Measurements from ENCODE around the gene CHPT1.
"Not testable (repeated sequence)": the region's sequence is repeated elsewhere in the genome, so short reads cannot be mapped to it uniquely, and the experiment has no call there.

Gene CHPT1

DNA sequence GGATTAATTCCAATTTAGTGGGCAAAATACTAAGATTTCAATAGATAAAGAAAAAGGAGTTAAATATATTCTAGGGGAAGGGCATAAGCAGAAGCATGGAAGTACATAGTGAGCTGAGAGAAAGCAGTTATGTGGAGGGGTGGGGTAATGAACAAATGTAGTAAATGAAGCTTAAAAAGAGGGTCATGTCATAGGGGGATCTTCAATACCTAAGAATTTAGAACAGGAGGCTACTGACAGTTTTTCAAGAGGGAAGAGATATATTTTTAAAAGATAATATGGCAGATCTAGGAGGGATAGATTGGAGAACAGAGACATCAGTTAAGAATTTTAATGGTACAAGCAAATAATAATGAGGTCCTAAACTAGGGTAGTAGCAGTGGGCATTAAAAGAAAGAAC is 32.4 kb downstream of the CHPT1 start:
- no peak for DNase-seq

DNA sequence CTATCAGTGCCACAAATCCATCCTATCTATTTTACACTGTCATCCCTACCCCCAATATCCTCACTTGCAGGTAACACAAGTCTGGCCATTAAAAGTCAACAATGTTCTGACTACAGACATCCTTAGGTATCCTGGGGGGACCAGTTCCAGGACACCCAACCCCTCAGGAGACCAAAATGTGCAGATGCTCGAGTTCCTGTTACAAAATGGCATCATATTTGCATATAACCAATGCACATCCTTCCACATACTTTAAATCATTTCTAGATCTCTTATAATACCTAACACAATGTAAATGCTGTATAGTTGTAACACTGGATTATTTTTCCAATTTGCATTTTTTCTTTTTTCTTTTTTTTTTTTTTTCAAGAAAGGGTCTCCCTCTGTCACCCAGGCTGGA is 34.9 kb downstream of the CHPT1 start:
- DNase-seq = no peak

DNA sequence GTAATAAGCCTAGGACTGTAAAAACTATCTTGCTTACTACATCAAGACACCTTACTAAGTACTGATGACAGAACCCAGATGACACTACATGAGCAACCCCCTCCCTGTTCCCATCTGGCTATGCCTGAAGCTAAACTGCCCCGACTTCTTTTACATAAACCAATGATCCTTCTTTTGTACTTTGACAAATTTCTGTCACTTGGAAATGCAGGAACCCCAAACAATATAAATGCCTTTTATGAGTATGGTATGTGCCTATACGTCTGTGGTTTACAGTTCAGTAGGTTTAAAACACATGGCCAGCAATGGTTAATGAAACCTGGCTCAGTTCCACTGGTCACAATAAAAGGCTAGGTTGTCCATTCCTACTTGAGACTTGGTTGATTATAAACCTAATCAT is 35.7 kb downstream of the CHPT1 start:
- DNase-seq = no peak

DNA sequence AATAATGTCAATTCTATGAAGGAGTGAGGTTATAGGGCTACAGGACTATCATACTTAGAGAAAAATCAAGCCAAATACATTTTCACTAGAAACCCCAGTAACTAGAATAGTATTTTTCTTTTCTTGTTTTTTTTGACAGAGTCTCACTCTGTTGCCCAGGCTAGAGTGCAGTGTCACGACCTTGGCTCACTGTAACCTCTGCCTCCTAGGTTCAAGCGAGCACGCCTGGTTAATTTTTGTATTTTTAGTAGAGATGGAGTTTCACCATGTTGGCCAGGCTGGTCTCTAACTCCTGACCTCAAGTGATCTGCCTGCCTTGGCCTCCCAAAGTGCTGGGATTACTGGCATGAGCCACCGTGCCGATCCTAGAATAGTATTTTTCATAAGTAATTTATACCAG is 37.0 kb downstream of the CHPT1 start:
- not testable (repeated sequence) for DNase-seq

DNA sequence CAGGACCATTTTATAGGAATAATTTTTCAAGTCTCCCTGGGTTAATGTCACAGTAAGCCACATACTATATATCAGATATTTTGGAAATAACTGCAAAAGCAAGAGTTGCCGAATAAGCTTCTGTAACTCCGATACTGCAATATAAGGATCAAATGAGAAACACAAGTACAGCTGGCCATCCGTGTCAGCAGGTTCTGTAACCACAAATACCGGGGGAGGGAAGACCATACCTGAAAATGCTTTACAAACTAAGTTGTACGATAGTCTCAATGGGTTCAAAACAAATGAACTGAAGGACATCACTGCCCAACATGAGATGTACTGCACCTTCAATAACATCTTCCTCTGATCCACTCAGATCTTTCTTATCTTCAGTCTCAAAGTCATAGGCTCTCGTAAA is 40.0 kb downstream of the CHPT1 start:
- no peak for DNase-seq

DNA sequence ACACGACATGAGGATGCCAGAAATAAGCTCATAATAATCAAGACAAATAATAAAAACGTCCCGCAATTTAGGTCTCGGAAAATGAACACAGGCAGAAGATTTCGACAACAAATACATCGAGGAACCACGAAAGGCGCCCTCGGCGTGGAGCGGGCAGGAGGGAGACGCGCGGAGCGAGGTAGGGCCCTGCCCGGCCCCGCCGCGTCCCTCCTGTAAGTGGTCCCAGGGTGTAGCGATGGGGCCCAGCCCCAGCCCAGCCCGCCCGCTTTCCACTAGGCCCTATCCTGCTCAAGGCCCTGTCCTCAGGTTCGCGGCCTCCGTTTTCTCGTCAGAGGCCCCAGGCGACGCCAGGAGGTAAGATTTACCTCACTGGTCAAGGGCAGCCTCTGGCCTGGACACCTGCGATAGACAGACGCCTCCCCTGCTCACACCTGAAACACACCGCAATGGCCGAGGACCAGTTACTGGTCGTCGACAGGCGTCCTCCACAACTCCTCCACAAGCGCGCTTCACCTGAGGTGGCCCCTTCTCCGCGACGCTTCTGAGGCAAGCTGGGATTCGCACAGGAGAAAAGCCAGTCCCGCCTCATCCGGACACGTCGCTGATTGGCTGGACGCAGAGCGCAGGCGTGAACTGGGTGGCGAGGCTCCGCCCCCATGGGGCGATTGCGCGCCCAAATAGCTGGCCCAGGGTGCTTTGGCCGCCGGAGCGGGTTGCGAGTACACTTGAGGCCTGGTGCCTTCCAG is 41.7 kb downstream of the CHPT1 start, which contains the start of gene SYCP3:
Gene SYCP3, minus strand, starts transcription at position 543 of the 746 bp plus-strand sequence. CDS start 1,527 bp downstream, outside the sequence.
- no peak for DNase-seq

DNA sequence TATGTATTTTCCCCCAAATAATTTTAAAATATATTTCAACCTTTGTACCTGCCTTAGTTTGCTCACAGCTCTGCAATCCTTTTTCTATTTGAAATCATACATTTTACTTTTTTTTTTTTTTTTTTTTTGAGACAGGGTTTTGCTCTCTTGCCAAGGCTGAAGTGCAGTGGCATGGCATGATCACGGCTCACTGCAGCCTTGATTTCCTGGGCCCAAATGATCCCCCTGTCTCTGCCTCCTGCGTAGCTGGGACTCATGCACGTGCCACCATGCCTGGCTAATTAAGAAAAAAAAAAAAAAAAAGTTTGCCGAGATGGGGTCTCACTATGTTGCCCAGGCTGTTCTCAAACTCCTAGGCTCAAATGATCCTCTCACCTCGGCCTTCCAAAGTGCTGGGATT is 43.1 kb downstream of the CHPT1 start:
- no peak for DNase-seq

DNA sequence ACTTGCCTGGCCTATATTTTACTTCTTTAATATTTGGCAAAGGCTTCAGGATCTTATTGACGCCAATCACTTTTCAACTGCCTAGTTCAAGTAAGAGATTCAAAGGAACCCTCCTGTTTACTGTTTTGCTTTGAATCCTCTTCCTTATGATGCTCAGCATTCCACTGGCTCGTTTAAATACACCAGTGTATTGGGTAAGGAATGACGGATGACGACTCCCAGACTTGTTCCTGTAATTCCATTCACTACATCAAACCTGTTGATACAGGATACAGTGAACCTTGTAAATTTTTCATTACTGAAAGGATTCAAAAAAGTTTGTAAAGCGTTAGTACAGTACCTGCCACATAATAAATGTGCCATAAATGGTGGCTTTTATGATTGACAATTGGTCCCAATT is 43.5 kb downstream of the CHPT1 start:
- no peak for DNase-seq

DNA sequence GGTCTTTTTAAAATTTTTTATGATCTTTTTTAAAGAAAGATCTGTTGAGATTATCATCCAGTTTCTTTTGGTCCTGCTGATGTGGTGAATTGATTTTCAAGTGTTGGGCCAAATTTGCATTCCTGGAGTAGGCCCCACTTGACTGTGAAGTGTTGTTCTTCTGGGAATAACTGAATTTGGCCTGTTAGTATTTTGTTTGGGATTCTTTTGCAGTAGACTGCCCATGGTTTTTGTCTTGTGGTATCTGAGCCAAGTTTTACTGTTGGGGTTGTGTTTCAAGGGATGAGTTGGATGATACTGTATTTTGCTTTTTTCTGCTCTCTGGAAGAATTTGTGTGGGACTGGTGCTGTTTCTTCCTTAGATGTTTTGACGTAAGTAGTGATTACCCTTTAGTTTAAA is 45.8 kb downstream of the CHPT1 start:
- DNase-seq = no peak

DNA sequence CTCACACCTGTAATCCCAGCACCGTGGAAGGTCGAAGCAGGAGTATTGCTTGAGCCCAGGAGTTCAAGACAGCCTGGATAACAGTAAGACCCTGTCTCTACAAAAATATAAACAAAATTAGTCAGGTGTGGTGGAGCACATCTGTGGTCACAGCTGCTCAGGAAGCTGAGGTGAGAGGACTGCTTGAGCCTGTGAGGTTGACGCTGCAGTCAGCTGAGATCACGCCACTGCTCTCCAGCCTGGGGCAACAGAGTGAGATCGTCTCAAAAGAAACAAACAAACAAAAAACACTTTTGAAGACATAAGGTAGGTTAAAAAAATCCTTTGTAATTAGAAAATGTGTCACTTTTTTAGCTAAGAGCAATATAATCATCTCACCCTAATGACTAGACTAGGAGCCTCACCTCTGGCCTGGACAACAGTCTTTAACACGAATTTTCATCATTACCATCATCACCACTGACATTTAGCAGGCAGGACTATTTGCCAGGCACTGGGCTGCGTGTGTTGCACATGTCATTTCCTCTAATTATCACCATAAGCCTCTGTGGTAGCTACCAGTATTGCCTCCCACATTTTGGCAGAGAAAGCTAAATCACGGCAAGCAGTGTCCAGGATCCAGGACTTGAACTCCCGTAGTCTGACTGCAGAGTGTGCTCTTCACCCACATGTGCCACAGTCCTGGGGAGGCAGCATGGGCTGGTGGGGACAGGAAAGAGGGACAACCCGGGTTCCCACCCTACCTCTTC is 46.5 kb downstream of the CHPT1 start:
- DNase-seq = no peak

DNA sequence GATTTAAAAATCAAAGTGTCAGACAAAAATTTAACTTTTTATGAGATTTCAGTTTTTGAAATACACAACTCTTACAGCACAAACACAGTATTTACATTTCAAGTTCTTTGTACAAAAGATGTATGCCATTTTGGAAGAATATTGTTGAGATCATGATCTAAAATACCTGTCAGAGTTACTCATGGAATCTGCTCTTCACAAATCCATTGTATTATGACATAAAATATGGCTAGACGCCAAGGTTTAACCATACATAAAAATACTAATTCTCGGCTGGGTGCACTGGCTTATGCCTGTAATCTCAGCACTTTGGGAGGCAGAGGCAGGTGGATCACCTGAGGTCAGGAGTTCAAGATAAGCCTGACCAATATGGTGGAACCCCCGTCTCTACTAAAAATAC is 48.0 kb downstream of the CHPT1 start:
- DNase-seq = no peak

DNA sequence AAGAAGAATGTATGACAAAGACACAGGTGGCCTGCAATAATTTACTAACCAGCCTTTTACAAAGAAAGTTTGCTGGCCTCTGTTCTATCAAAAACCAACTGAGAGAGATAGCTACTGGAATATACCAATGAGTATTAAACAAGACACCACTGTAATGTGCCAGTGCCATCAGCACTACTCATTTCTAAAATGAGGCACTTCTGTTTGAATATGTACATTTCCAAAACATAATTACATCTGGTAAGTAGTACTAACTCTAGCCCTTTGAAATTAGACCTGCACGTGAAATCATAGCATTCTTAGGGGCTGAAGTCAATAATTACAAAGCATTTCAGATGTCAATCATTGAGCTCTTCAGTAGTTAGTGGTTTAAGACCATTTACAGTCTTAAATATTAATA is 48.8 kb downstream of the CHPT1 start:
- DNase-seq = no peak

DNA sequence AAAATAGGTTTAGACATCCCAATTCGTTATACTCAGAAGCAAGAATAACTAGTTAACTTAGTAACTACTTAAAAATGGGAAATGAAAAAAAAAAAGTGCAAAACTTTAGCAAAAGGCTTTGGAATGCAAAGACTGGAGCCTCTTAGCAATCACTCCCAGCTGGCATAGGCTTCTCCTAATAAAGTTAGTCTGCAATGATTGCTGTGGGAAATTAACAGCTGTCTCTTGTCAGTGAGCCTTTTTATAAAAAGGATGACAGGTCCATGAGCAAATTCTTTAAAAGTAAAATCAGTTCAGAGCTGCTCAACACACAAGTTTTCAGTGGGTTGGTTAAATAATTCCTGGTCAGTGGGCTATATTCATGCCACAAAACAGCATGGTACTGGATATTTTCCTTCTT is 49.2 kb downstream of the CHPT1 start:
- no peak for DNase-seq

DNA sequence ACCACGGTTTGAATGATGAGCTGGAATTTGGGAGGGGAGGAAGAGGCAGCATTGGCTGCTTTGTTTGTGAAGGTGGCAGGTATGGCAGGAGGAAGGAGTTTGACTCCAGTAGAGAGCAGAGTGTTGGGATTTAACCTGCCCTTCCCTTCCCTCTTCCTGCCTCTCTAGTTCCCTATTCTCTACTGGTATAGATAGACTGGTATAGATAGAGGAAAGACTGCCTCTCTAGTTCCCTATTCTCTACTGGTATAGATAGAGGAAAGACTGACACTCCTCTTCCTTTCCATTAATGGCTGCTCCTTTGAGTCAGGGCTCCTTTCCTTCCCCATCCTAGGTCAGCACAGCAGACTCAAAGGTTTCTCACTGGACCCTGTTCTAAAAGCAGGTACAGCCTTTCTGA is 50.3 kb downstream of the CHPT1 start:
- no peak for DNase-seq

DNA sequence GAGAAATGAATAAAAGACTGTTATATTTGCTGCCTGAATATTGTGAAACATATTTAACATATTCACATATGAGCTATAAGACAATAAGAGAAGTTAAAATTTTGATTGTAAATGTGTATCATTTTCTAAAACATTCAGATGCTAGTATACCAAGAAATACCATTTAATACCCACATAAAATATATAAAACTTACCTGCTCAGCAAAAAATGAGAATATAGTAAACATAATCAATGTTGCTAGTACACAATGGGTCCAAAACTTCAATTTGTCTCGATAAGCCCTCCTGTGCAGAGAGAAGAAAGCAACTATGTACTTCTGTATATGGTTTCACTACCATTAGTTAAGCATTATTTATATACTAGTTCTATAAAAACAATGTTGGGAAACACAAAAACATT is 51.5 kb downstream of the CHPT1 start:
- DNase-seq = no peak

DNA sequence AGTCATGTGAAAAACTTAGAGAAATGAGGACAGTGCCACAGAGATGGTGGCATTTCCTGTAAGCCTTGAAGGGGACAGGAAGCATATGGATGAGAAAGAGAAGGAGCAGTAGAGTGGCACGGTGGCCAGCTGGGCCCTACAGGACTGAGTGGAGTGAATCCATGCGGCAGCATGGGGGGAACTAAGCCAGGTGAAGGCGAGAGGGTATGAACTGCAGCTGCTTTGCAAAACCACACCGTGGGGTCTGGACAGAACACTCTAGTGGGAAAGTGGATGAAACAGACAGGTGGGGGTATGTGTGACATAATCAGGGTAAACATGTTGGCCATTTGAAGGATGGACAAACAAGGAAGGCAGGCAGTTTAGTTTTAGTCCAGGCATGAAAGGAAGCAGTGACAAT is 52.2 kb downstream of the CHPT1 start:
- no peak for DNase-seq

DNA sequence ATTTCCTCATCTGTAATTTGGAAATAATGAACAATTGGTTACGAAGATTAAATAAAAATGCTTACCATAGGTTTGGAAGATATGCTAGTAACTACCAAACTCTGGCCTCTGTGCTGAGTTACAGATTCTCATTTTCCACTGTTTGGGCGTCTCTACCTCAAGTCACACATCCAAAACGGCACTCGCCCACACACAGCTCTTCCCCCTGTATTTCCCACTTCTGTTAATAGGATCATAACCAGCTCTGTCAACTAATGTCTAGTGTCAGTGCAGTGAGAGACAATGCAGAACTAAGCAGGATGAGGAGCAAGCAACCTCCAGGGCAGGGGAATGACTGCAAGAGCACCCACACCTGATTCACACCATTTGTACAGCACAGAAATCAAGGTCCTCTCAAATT is 52.7 kb downstream of the CHPT1 start:
- no peak for DNase-seq

DNA sequence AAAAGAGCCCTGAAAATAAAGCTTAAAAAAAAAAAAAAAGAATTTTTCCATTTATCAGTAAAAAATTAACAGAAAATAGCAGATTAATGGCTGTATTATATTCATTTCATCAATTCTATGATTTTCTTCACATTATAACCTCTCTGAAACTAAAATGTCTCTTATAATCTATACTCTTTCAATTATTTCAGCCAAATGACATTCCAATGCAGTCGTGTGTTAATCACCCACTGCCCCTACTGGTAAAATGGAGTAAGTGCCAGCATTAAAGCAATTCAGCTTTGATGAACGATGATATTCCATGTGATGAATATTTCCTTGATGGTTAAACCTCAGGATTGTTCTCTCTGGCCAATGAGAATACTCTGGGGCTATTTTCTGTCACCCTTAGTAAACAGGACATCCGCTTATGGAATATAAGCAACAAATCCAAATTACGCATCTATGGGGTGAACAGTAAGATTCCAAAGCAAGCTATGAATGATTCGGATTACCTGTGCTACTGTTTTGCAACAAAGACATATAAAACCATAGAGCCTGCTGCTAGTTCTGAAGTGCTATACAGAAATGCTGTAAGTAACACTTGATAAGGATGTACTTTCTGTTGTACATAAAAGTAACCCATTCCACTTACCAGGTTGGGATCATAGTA is 62.1 kb downstream of the CHPT1 start:
- DNase-seq = no peak

DNA sequence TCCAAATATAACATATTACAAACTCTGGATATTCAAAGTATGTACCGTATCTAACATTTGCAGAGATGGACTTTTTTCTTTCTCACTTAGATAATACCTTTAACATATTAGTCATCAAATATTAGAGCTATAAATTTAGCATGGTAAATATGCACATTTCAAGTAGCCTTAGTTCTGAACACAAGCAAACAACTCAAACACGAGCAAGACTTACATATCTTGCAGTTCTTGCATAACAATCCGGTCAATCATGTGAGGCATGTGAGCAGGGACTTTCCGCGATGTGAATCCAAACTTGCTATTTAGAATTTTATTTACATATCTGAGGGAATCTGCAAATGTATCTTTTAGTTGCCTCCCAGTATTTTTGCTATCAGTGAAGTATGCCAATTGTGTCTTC is 63.9 kb downstream of the CHPT1 start:
- no peak for DNase-seq

DNA sequence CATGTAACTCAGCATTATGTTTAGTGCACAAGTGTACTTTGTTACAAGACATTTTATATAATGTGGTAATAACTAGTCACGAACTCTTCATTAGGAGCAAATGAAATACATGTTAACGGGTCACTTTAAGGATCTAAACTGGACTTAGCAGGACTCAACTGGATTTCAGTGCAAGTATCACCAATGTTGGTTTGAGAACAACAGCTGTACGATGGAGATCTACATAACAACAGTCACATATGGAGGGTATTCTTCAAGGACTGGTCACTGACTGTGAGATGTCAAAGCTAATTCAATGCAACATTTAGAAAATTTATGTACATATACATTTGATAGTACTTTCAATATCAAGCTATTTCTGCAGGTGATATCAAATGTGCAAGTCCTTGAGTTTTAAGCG is 64.3 kb downstream of the CHPT1 start:
- DNase-seq = no peak

DNA sequence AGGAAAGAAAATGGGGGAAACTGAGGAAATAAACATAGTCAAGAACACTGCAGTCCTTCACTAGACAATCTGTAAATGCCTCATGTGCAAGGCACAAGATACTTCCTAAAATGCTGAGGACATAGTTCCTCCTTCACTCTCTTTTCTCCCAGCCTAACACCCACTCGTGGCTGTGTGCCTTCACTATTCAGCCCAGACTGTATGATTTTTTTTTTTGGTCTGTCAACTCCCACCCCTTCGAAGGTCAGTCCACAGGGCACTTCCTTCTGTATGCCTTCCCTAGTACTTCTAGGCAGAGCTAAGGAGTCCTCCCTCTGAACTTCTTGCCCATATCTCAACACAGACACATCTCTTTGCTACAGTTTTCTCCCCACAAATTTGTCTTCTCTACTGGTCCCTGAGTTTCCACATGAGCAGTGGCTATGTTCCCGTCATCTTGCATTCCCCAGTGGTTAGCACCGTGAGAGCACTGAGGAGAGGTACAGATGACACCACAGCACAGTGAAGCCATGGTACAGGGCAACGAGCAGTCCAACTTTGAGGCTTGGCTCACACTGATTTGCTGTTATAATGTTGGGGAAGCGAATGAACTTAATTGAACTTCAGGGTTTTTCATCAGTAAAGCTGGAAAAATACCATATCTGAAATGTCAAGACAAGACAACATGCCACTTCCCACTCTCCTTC is 65.9 kb downstream of the CHPT1 start:
- DNase-seq = no peak

DNA sequence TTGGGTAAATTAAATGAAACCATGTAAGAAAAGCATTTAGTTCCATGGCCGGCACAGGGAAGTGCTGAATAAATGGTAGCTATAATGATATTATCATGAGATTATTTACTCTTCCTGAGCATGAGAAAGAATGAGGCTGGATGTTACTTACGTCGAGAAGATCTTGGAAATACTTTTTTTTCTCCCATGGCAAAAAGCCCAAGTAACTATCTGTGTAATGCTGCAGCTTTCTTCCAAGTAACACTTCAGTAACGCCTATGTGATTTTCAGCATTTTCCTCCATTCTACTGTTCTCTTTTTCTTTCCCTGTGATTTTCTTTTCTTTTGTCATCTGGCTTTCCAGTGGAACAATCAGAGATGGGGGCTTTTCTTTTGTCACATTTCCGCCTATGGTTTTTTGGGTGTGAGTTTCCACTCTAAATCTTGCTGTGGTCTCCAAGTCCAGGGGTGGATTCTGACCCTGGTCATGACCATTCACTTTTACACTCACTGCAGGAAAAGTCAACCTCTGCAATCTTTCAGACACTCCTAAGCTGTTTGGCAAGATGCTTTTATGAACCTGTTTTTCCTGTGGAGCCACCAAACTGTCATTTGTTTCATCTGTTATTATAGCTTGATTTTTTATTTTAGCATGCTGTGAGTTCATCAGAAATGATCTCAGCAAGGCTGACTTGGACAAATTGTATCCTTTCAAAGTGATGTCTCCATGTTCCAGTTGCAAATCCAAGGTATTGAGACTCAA is 66.8 kb downstream of the CHPT1 start:
- no peak for DNase-seq

DNA sequence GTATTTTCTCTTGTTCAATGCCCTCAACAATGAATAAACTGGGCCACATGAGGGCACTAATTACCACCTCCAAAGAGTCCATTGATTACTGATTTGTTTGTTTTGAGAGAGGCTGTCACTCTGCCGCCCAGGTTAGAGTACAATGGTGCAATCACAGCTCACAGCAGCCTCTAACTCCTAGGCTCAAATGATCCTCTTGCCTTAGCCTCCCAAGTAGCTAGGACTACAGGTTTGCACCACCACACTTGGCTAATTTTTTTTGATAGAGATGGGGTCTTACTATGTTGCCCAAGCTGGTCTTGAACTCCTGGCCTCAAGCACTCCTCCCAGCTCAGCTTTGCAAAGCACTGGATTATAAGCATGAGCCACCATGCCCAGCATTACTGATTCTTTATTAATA is 70.1 kb downstream of the CHPT1 start:
- DNase-seq = no peak

Data from activated CD4-positive, CD25-positive, alpha-beta regulatory T cell treated with anti-CD3 and anti-CD28 coated beads, Interleukin-2, amount 50 U/mL, for 72 hours (primary cell).